ENCODE data around the gene TAS2R46. TPM values are rescaled to one million over a fixed set of nuclear protein-coding genes. Genes with fewer than 3 reads are reported as not detected.
"Not testable (repeated sequence)": the region's sequence is repeated elsewhere in the genome, so short reads cannot be mapped to it uniquely, and the experiment has no call there.

The TAS2R46 gene, protein sequence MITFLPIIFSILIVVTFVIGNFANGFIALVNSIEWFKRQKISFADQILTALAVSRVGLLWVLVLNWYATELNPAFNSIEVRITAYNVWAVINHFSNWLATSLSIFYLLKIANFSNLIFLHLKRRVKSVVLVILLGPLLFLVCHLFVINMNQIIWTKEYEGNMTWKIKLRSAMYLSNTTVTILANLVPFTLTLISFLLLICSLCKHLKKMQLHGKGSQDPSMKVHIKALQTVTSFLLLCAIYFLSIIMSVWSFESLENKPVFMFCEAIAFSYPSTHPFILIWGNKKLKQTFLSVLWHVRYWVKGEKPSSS
- polyA plus RNA-seq (2012; ENCODE audit: insufficient read depth, insufficient read length), result not detected

DNA sequence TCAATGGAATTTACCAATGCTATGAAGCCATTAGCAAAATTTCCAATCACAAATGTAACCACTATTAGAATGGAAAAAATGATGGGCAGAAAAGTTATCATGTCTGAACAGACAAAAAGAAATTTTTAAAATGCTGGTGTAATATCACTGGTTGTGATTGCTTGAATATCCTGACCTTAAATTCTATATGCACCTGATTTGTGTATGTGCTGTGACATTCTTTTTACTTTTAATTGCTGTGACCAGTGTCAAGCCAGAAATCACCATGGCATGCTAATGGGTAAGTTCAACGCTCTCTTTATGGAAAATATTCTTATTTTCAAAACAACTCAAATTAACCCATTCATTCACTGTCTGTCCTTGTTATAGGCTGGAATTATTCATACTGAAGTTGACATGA lies at the start of gene TAS2R46:
Gene TAS2R46 (minus strand): TSS at position 101 of the 400 bp plus-strand sequence. CDS start 0 bp downstream, at position 101.
- not testable (repeated sequence) for H3K4me3 ChIP-seq (ENCODE audit: low read length); DNase-seq (ENCODE audit: low read depth, low spot score)

DNA sequence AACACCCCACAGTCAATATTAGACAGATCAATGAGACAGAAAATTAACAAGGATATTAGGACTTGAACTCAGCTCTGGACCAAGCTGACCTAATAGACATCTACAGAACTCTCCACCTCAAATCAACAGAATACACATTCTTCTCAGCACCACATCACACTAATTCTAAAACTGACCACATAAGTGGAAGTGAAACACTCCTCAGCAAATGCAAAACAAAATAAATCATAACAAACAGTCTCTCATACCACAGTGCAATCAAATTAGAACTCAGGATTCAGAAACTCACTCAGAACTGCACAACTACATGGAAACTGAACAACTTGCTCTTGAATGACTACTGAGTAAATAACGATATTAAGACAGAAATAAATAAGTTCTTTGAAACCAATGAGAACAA lies 49.1 kb upstream of the TAS2R46 start:
- not testable (repeated sequence) for DNase-seq (ENCODE audit: low read depth, low spot score); H3K4me3 ChIP-seq (ENCODE audit: low read length)

DNA sequence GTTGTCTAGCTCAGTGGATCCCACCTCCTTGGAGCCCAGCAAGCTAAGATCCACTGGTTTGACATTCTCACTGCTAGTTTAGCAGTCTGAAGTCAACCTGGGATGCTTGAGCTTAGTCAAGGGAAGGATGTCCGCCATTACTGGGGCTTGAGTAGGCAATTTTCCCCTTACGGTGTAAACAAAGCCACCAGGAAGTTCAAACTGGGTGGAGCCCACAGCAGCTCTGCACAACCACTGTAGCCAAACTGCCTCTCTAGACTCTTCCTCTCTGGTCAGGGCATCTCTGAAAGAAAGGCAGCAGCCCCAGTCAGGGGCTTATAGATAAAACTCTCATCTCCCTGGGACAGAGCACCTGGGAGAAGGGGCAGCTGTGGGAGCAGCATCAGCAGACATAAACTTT lies 46.8 kb upstream of the TAS2R46 start:
- no peak overlapping the region for H3K4me3 ChIP-seq (ENCODE audit: low read length)
- no peak for DNase-seq (ENCODE audit: low read depth, low spot score)

DNA sequence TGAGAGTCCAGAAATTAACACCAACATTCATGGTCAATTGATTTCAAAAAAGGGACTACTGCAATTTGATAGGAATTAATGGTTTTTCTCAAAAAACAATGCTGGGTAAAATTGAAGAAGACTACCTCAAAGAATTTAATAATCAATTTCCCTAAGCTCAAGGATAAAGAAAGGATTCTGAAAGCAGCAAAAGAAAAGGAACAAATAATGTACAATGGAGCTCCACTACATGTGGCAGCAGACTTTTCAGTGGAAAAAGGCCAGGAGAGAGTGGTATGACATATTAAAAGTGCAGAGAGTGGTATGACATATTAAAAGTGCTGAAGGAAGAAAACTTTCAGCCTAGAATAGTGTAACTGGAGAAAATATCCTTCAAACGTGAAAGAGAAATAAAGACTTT lies 45.6 kb upstream of the TAS2R46 start:
- no peak overlapping the region for H3K4me3 ChIP-seq (ENCODE audit: low read length)
- no peak for DNase-seq (ENCODE audit: low read depth, low spot score)

DNA sequence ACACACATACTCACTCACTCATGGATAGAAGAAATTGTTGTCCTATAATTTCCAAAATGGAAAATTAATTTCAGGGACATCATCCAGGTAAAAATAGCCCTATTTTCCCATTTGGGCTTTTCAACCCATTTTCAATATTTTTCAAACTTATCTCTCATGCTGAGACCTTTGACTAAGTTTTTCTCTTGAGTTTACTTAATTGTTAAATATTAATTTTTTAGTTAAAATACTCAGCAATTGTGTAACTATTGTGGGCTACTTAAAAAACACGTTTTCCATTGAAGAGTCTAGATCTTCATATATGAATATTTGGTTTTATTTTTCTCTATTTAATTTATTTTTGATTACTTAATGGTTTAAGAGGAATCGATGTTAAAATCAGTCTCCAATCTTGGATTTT lies 44.2 kb upstream of the TAS2R46 start:
- no peak overlapping the region for H3K4me3 ChIP-seq (ENCODE audit: low read length)
- no peak for DNase-seq (ENCODE audit: low read depth, low spot score)

DNA sequence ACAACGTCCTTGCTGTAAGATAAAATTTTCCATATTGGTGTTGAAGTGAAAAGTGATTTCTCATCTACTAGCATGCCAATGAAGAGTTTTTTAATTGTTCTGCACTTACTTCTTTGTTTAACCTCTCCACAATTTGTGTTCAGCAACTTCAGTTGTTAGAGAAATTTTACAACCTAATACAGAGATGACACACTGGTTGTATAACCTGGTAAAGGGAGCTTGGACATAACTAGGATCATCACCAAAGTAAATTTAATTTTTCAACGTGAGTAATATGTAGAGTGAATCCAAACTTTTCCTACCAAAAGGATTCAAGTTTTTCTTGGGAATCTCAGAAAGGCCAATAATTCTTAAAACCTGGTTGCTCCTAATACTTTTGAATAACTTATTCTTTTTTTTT lies 43.5 kb upstream of the TAS2R46 start:
- no peak for DNase-seq (ENCODE audit: low read depth, low spot score)
- H3K4me3 ChIP-seq (ENCODE audit: low read length), result no peak overlapping the region

DNA sequence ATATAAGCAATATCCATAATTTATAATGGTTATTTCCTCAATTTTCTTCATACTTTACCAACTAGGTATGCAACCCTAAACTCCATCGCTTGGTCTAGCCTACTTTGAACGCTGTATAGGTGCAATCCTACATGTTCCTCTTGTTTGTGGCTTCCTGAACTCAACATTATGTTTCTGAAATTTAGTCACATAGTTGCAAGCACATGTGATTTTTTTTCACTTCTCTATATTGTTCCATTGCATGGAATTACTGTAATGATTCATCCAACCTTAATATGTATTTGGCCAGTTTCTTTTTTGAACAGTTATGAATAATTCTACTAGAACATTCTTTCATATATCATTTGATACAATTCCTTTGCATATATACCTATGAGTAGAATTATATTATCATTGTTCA lies 32.8 kb upstream of the TAS2R46 start:
- not testable (repeated sequence) for H3K4me3 ChIP-seq (ENCODE audit: low read length); DNase-seq (ENCODE audit: low read depth, low spot score)

DNA sequence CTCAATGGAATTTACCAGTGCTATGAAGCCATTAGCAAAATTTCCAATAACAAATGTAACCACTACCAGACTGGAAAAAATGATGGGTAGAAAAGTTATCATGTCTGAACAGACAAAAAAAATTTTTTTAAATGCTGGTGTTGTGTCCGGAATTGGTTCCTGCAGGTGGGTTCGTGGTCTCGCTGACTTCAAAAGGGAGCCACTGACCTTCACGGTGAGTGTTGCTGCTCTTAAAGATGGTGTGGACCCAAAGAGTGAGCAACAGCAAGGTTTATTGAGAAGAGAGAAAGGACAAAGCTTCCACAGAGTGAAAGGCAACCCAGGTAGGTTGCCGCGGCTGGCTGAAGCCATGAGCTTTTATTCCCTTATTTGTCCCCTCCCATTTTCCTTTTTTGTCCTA lies 30.0 kb upstream of the TAS2R46 start, which contains the start of gene TAS2R43:
Gene TAS2R43 (minus strand): TSS at position 186 of the 400 bp plus-strand sequence. CDS start 84 bp downstream, at position 102.
- no peak for DNase-seq (ENCODE audit: low read depth, low spot score)
- H3K4me3 ChIP-seq (ENCODE audit: low read length), result no peak within 1 kb of the TSS

DNA sequence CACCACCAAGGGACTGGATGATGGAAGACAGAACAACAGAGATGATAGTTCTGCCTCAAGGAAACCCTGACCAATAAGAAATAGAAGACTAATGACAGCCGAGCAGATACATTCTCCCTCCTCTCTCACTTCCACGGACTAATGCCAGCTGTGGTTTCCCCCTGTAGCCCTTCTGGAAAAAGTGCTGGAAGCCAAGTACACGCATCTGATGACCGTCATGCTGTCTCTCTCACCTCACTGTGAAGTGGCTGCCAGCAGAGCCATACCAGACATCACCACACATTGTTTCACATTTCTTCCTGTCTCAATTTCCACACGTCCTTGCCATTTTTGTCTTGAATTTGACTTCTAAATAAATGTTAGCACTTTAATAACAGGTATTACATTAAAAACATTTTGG lies 27.2 kb upstream of the TAS2R46 start:
- H3K4me3 ChIP-seq (ENCODE audit: low read length), result no peak overlapping the region
- no peak for DNase-seq (ENCODE audit: low read depth, low spot score)

DNA sequence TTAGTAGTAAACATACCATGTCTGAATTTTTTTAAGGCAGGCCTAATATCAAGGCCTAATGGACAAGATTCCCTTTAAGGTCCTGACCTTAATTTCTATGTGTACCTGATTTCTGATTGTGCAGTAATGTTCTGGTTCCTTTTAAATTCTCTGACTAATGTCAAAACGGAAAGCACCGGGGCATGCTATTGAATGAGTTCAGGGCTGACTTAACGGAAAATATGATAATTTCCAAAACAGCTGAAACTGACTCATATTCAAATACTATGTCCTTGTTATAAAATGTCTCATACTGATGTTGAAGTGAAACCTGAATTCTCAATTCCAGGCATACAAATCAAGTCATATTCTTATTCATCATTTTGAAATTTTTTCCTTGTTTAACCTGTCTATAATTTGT lies 23.3 kb upstream of the TAS2R46 start:
- no peak overlapping the region for H3K4me3 ChIP-seq (ENCODE audit: low read length)
- DNase-seq (ENCODE audit: low read depth, low spot score), result no peak

DNA sequence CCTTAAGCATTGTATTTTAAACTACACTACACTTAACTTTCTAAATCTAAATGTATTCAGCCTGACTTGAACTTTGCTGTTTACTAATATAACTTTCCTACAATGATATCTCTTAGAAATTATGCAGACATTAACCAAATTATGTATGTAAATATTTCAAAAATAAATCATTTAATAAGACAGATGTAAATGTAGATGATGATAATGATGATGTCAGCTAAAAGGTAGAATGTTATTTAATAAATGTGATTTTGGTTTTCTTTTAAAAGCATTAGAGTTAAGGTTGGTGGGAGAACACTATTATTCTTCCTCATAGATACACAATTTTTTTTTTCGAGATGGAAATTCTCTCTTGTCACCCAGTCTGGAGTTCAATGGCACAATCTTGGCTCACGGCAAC lies 19.9 kb upstream of the TAS2R46 start:
- H3K4me3 ChIP-seq (ENCODE audit: low read length), result no peak overlapping the region
- no peak for DNase-seq (ENCODE audit: low read depth, low spot score)

DNA sequence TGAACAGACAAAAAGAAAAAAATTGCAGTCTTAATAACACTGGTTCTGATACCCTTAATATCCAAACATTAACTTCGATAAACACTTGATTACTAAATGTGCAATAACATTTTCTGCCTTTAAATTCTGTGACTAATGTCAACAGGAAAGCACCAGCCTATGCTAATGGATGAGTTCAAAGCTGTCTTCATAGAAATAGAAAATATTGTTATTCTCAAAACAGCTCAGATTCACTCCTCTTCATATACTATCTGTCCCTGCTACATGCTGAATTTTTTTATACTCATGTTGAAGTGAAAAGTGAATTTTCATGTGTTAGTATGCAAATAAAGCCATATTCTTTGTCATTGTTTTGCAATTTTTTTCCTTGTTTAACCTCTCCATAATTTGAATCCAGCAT lies 16.2 kb upstream of the TAS2R46 start:
- H3K4me3 ChIP-seq (ENCODE audit: low read length), result no peak overlapping the region
- DNase-seq (ENCODE audit: low read depth, low spot score), result no peak

DNA sequence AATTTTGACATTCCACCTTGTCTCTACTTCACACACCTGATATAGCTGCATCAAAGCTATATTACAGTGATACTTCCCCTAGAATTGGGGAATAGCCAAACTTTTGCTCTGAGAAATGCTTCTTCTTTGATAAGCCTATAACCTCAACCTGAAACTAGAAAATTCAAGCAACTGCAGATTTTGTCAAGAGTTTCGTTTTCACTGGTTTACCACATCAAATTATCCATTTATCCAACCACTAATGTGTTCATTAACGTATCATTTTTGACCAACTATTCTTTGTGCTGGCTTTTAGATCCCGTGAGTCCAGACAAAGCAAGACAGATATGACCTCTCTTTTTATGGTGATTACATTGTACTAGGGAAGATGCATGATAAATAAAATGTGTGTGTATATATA lies 13.5 kb upstream of the TAS2R46 start:
- DNase-seq (ENCODE audit: low read depth, low spot score), result no peak
- H3K4me3 ChIP-seq (ENCODE audit: low read length), result no peak overlapping the region

DNA sequence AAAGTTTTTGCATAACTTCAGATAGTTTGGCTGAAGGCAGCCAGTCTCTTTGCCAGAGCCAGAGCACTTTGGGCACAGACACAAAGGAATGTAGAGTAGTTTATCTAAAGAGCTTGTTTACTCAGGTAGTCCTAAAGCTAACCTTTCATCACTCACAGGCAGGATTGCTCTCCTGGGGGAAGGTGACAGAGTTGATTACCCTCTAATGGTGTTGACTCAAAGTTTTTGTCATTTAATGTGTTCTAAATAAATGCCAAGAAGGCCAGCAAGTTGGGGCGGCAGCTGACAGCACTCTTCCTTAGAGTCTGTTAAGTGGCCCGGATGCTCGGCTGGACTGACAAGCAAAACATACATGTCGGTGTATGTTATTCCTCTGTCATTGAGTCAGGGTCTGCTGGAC lies 9.3 kb upstream of the TAS2R46 start:
- no peak overlapping the region for H3K4me3 ChIP-seq (ENCODE audit: low read length)
- DNase-seq (ENCODE audit: low read depth, low spot score), result no peak

DNA sequence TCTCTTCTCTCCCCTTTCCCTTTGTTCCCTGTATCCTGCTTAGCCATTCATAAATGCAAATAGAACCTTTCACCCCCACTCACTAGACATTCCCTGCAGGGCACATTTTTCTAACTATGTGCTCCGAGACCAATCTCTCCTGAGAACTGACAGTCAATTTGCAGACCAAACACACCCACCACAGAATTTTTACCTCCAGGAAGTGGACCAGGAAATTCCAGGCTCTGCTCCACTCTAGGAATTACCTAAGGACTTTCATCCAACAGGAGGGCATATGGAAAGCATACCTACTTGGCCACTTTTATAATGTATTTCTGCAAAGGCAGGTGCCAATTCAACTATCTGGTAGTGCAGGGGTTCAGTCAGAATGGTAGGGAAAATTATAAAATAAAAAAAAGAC lies 8.9 kb upstream of the TAS2R46 start:
- no peak for DNase-seq (ENCODE audit: low read depth, low spot score)
- H3K4me3 ChIP-seq (ENCODE audit: low read length), result no peak overlapping the region

DNA sequence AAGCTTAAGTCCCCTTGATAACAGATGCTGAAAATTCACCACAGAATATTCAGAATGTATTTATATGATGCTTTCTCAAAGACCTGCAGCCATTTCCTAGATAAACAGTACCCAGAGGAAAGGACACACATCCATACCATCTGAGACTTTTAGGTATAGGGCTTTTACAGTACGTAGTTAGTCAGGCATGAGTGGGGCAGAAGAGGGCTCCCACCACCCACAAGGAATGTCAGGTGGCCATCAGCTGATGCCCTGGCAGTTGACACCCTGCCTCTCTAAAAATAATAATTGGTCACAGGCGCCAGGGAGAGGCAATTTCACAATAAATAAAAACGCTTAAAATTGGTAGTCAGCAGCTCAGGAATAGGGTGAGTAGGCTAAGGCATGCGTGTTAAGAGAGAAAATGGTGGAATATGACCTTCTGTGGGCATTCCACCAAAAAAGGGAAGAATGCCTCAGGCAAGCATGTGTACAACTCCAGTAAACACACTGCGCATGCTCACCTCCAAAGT lies 7.8 kb upstream of the TAS2R46 start:
- H3K4me3 ChIP-seq (ENCODE audit: low read length), result no peak overlapping the region
- DNase-seq (ENCODE audit: low read depth, low spot score), result no peak

DNA sequence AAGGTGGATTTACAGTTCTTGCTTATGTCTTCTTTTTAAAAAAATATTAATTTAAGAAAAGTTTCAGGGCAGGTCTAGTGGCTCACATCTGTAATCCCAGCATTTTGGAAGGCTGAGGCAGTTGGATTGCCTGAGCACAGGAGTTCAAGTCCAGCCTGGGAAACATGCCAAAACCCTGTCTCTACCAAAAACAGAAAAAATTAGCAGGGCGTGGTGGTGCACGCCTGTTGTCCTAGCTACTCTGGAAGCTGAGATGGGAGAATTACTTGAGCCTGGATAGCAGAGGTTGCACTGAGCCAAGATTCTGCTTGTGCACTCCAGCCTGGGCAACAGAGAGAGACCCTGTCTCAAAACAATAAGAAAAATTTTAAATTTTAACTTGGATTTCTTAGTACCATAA lies 5.4 kb upstream of the TAS2R46 start:
- DNase-seq (ENCODE audit: low read depth, low spot score), result no peak

DNA sequence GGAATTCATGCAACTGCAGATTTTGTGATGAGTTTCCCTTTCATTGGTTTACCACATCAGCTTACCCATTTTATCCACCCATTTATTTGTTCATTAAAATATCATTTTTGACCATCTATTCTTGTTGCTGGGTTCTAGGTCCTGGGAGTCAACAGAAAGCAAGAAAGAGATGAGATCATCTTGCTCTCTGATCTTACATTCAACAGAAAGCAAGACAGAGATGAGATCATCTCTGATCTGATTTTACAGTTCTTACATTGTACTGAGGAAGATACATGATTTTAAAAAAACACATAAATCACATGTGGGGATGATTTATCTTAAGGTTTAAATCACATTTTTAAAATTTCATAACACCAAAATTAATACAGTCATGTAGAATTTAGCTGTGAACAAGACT lies 2.3 kb downstream of the TAS2R46 start:
- no peak for DNase-seq (ENCODE audit: low read depth, low spot score)
- no peak overlapping the region for H3K4me3 ChIP-seq (ENCODE audit: low read length)

More for the DNA sequence above, 5.4 kb upstream of the TAS2R46 start:
- no peak overlapping the region for H3K4me3 ChIP-seq (ENCODE audit: low read length)

DNA sequence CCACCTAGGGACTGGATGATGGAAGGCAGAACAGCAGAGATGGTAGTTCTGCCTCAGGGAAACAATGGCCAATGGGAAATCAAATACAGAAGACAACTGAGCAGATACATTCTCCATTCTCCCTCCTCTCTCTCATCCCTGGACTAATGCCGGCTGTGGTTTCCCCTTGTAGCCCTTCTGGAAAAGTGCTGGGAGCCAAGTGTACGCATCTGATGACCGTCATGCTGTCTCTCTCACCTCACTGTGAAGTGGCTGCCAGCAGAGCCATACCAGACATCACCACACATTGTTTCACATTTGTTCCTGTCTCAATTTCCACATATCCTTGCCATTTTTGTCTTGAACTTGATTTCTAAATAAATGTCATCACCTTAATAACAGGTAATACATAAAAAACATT lies 3.1 kb downstream of the TAS2R46 start:
- no peak for DNase-seq (ENCODE audit: low read depth, low spot score)
- no peak overlapping the region for H3K4me3 ChIP-seq (ENCODE audit: low read length)

DNA sequence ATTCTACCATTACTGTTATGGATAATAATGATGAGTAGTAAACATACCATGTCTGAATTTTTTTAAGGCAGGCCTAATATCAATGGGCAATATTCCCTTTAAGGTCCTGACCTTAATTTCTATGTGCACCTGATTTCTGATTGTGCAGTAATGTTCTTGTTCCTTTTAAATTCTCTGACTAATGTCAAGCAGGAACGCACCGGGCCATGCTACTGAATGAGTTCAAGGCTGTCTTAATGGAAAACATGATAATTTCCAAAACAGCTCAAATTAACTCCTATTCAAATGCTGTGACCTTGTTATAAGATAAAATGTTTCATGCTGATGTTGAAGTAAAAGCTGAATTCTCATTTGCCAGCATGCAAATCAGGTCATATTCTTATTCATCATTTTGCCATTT lies 6.8 kb downstream of the TAS2R46 start:
- DNase-seq (ENCODE audit: low read depth, low spot score), result no peak
- no peak overlapping the region for H3K4me3 ChIP-seq (ENCODE audit: low read length)

Measured in Jurkat, Clone E6-1 (cell line).